ENCODE data around the gene SLC5A5. TPM values are rescaled to one million over a fixed set of nuclear protein-coding genes. Genes with fewer than 3 reads are reported as not detected.

The SLC5A5 gene
- total and polyA plus RNA-seq, 2 of the 8 experiments (the other 6 are each of a cell fraction or from before 2014, with no cell fraction given) = 1.5 to 1.8 TPM

- Histone ChIP-seq H3K36me3 (ENCODE audit: control insufficient read depth in 2 of 4, insufficient read depth in 4 of 4, low read length in 3 of 4) (no peaks in the 10 kb centered on the region), H3K18ac (ENCODE audit: extremely low read depth, low read length) (no peak overlapping the region), H3K4ac (replicated peaks; ENCODE audit: insufficient read length, low read depth, low read length) (no peak overlapping the region), H2AK5ac (ENCODE audit: low read depth, low read length) (no peak overlapping the region), H4K5ac (ENCODE audit: insufficient read length, low read depth, low read length) (no peak overlapping the region), H2BK120ac (replicated peaks; ENCODE audit: low read depth, low read length) (no peak overlapping the region), H2BK20ac (ENCODE audit: low read length) (no peak overlapping the region), H3K23ac (ENCODE audit: insufficient read length) (no peak overlapping the region), H3K14ac (ENCODE audit: insufficient read length) (no peak overlapping the region), H3K4me1 (replicated peaks in 1 of 4; ENCODE audit: control insufficient read depth in 3 of 4, insufficient read depth in 4 of 4, low read length in 3 of 4) (no peaks in the 10 kb centered on the region; a peak in 2 of 7 replicates), H3K4me3 (ENCODE audit: extremely low read depth in 1 of 4, insufficient read depth in 2 of 4, low read depth in 3 of 4, low read length in 4 of 4) (no peak overlapping the region), H2BK12ac (ENCODE audit: low read depth, low read length) (no peak overlapping the region), H2BK15ac (ENCODE audit: low read length) (no peak overlapping the region), H3K79me1 (ENCODE audit: low read depth, low read length) (no peaks in the 10 kb centered on the region), H4K91ac (replicated peaks; ENCODE audit: insufficient read length, low read length) (no peak overlapping the region), H2BK5ac (ENCODE audit: low read depth, low read length) (no peak overlapping the region), H3K23me2 (ENCODE audit: low read depth, low read length) (no peaks in the 10 kb centered on the region), H3K27me3 (replicated peaks in 1 of 4; ENCODE audit: control insufficient read depth in 3 of 4, extremely low read depth in 1 of 4, insufficient read depth in 3 of 4, low read length in 3 of 4) (no peaks in the 10 kb centered on the region; a peak in 1 of 7 replicates), H4K8ac (ENCODE audit: extremely low read depth, insufficient read depth, low read length) (no peak overlapping the region), H2AFZ (ENCODE audit: low read length) (no peak overlapping the region), H3K4me2 (ENCODE audit: insufficient read depth in 1 of 2, low read depth in 2 of 2, low read length in 2 of 2) (no peak overlapping the region), H3K79me2 (ENCODE audit: control insufficient read depth in 1 of 2, insufficient read depth in 2 of 2, low read length in 2 of 2) (no peaks in the 10 kb centered on the region), H4K20me1 (replicated peaks in 1 of 2; ENCODE audit: control insufficient read depth in 1 of 2, insufficient read depth in 2 of 2, low read length in 2 of 2) (peaks cover 0 to 1% of the 10 kb centered on the region in 2 experiments), H3K9me3 (ENCODE audit: insufficient read depth in 2 of 2, low read depth in 1 of 2, low read length in 1 of 2) (no peaks in the 10 kb centered on the region; a peak in 1 of 4 replicates), H3K27ac (ENCODE audit: low read depth, low read length) (no peak overlapping the region), H3K9ac (replicated peaks in 1 of 4; ENCODE audit: extremely low read depth in 1 of 4, low read depth in 3 of 4, low read length in 3 of 4) (no peak overlapping the region), H3K56ac (replicated peaks; ENCODE audit: insufficient read length, low read depth, low read length) (no peak overlapping the region)
- DNase-seq (ENCODE audit: low read depth in 1 of 2, low spot score in 2 of 2) (peak in 1 of 2 experiments; percentile 83), FAIRE-seq (no peak)
- ChIA-PET POLR2A (ENCODE audit: partially characterized antibody) (interaction anchor here (0.6 to 2.0 kb wide), 5 partner anchors 19 to 43 kb away, joined by 3 to 6 read pairs (median 4); partner anchors contain the start of gene CCDC124), CTCF (ENCODE audit: partially characterized antibody) (interaction anchor here (1.0 to 1.6 kb wide), 4 partner anchors 19 to 188 kb away, joined by 3 to 4 read pairs (median 3); partner anchors contain the start of gene CCDC124)
- TF ChIP-seq SIN3A (conservative IDR thresholded peaks at IDR 0.05 in 1 of 2, IDR thresholded peaks at IDR 0.05 in 1 of 2; ENCODE audit: low read depth in 1 of 2, low read length in 2 of 2) = peak; percentile 60 to 80; a peak in 2 of 4 replicates
- TF ChIP-seq POLR2A (IDR thresholded peaks at IDR 0.05; ENCODE audit: control extremely low read depth in 1 of 2, low read depth in 2 of 2, low read length in 2 of 2) = no peak
- no peak for TF ChIP-seq NANOG (IDR thresholded peaks at IDR 0.05; ENCODE audit: insufficient read depth, low read depth, low read length, poor library complexity, severe bottlenecking)
- TF ChIP-seq EP300 (IDR thresholded peaks at IDR 0.05; ENCODE audit: borderline replicate concordance in 1 of 2, low read depth in 2 of 2, low read length in 2 of 2) = no peak
- TF ChIP-seq HDAC6 (IDR thresholded peaks at IDR 0.05; ENCODE audit: low read depth, low read length) = no peak
- 0 out of 4 replicates have a peak, but pooled peaks of 1 of the 2 experiments have one; percentile 20 for TF ChIP-seq HDAC2 (IDR thresholded peaks at IDR 0.05; ENCODE audit: borderline replicate concordance in 1 of 2, low read depth in 2 of 2, low read length in 2 of 2)
- no peak for TF ChIP-seq JUN (IDR thresholded peaks at IDR 0.05; ENCODE audit: low read depth, low read length)
- TF ChIP-seq KDM4A (IDR thresholded peaks at IDR 0.05; ENCODE audit: low read depth, low read length, severe bottlenecking) = no peak
- no peak for TF ChIP-seq ASH2L (IDR thresholded peaks at IDR 0.05; ENCODE audit: low read length)
- no peak for TF ChIP-seq CTBP2 (IDR thresholded peaks at IDR 0.05; ENCODE audit: borderline replicate concordance, insufficient read depth, insufficient read length, low read length)
- 31% methylated on average over 18 of the region's 18 CpGs; no CpG with 5 or more reads in 1 of the 2 experiments for whole genome bisulfite sequencing, 2 experiments (ENCODE audit: extremely low coverage in 1 of 2, insufficient coverage in 1 of 2, insufficient read length in 1 of 2, insufficient replicate concordance in 2 of 2, low coverage in 1 of 2, low lambda C conversion rate in 2 of 2, missing lambda C conversion rate in 1 of 2)
These were observed 18.0 kb downstream of the SLC5A5 start for GRCh38 chr19:17889609-17890214.
